ENCODE measurements around the gene CCDC191. TPM values are rescaled to one million over a fixed set of nuclear protein-coding genes. Genes with fewer than 3 reads are reported as not detected.

CCDC191 gene
- total RNA-seq, 1 donor from 2014 or later, result 0.98 TPM

DNA sequence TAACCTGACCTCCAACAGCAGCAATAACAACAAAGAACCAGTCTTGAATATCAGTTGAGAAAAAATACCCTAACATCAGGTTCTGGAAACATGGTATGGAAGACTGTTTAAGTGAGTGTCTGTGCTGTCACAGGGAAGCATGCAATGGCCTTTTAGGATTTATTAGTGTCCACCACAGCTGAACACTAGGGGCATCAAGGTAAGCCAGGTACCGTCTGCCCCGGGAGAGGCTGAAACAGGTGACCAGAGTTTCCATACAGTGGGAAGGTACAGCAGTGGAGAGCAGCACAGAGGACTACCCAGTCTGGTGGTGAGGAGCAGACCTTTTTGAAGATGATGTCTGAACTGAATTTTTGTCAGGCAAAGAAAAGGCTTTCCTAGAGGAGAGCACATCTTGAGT is 90.2 kb downstream of the CCDC191 start:
- DNase-seq (ENCODE audit: low spot score) (no peak), ATAC-seq (no peak)

DNA sequence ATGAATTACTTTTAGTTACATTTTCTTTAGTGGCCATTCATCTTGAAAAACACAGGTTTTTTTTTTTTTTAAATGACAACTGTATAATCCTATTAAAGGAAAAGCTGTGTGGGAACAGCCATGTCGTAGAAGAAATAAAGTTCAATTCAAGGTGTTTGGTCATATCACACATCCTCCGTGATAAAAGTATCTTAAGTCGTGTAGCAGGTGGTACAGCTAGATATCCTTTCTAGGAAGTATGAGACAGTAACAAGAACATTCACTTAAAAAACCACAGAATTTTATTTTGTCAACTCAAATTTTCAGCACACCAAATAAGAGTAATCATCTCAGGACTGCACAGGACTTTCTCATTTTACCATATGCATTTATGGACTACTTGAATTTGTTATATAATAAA is 92.4 kb downstream of the CCDC191 start:
- no peak for ATAC-seq
- DNase-seq (ENCODE audit: low spot score), result no peak

- ATAC-seq (no peak), DNase-seq (ENCODE audit: low spot score) (no peak)
Measured at GRCh38 chr3:113954091-113954685, 102.1 kb downstream of the CCDC191 start.

- no peak for ATAC-seq
- DNase-seq (ENCODE audit: low spot score), result no peak
Measured at GRCh38 chr3:113953677-113954076, 102.6 kb downstream of the CCDC191 start.

DNA sequence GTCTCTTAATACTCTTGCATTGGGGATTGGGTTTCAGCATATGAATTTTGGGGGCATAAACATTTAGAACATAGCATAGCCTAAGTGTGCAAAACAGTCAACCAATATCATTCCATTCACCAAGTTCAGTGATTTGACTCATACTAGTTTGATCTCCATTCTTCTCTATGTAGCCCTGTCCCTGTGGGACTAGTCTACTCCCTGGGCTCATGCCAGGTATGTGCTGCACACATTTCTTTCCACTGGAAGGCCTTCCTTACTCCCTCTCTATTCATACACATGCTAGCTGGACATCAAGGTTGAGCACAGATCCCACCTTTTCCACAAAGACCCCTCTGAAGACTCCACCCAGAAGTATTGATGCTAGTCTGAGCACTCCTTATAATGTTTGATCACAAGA is 103.4 kb downstream of the CCDC191 start:
- ATAC-seq (no peak), DNase-seq (ENCODE audit: low spot score) (no peak)

- peak; percentile 88 for DNase-seq (ENCODE audit: low spot score)
- peak; percentile 81 for ATAC-seq
Measured at GRCh38 chr3:113948015-113948917, 108.1 kb downstream of the CCDC191 start.

GRCh38 chr3:113947372-113948014 is 108.8 kb downstream of the CCDC191 start, which contains the start of gene ZDHHC23:
Gene ZDHHC23, plus strand, starts transcription at chr3:113948013. Its CDS starts 790 bp downstream, at chr3:113948803.
- DNase-seq (ENCODE audit: low spot score) (peak; percentile 97), ATAC-seq (peak; percentile 88)

DNA sequence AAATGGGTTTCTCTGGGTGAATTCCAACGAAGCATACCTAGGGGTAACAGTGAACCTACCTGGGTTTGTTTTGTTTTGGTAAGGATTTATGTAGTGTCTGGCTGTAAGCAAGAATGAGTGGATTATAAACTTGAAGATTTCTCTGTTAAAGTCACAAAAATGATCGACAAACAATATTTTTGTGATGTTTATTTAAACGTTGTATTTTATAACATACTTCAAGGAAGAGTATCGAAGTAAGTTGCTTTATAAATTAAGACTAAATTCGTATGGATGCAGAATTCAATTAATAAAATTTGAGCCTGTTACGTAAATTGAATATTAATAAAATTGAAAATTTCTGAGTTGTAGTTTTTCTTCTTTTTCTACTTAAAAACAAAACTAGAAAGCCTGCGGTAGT is 109.5 kb downstream of the CCDC191 start:
- DNase-seq (ENCODE audit: low spot score), result no peak
- no peak for ATAC-seq

- no peak for DNase-seq (ENCODE audit: low spot score)
- no peak for ATAC-seq
Measured at GRCh38 chr3:113927556-113927955, 128.8 kb downstream of the CCDC191 start.

GRCh38 chr3:113914646-113915045 is 141.7 kb downstream of the CCDC191 start:
- DNase-seq (ENCODE audit: low spot score), result no peak

More at GRCh38 chr3:113914646-113915045, 141.7 kb downstream of the CCDC191 start:
- ATAC-seq, result no peak

Other genes starting within 250 kb of the CCDC191 start
- 16.5 TPM for gene GRAMD1C, start 217.7 kb downstream of the CCDC191 start, total RNA-seq
- gene ZDHHC23, start 108.5 kb downstream of the CCDC191 start, total RNA-seq, result 11.7 TPM
- 6.6 TPM for gene QTRT2, start 211 bp upstream of the CCDC191 start, total RNA-seq
- gene DRD3, start 122.5 kb upstream of the CCDC191 start, total RNA-seq, result not detected
- gene ZNF80, start 181.1 kb upstream of the CCDC191 start, total RNA-seq, result not detected
- gene TIGIT, start 237.5 kb upstream of the CCDC191 start, total RNA-seq, result 0.10 TPM